Right atrium auricular region (tissue), 2 donors: ENCODE data around the gene MALRD1. TPM values are rescaled to one million over a fixed set of nuclear protein-coding genes. Genes with fewer than 3 reads are reported as not detected.
A peak's percentile ranks its signal among the peaks of the same experiment; 100 is the strongest.

ENCODE experiments used
- DNase-seq: peaks from one replicate; pipeline ENCODE4 v3.0.0-alpha.2; 2019; ENCODE audit warnings: low spot score
- H3K27ac ChIP-seq, 2 donors: fragments of 200-600 bp; sonication (generic); 1 replicate in 1 of 2; 2 replicates in 1 of 2; pipeline ENCODE4 v1.5.1; 2016 to 2019
- H3K27me3 ChIP-seq, 2 donors: fragments of 200-600 bp; sonication (generic); one replicate each; pipeline versions ENCODE4 v1.5.1 to v1.6.0; 2017 to 2019
- H3K36me3 ChIP-seq: fragments of 200-600 bp; sonication (generic); one replicate; pipeline ENCODE4 v1.5.1; 2016
- H3K4me1 ChIP-seq, 2 donors: fragments of 200-600 bp; sonication (generic); one replicate each; pipeline versions ENCODE4 v1.5.1 to v1.6.0; 2017 to 2019
- H3K4me3 ChIP-seq, 2 donors: fragments of 200-600 bp; sonication (generic); 1 replicate in 1 of 2; 2 replicates in 1 of 2; pipeline ENCODE4 v1.5.1; 2017 to 2019; ENCODE audit warnings: mild to moderate bottlenecking in 1 of 2, moderate library complexity in 1 of 2
- H3K9me3 ChIP-seq, 2 donors: fragments of 200-600 bp; sonication (generic); one replicate each; pipeline ENCODE4 v1.5.1; 2019
- CTCF ChIP-seq, 2 donors: fragments of 200-600 bp; sonication (generic); IDR thresholded peaks; one replicate each; pipeline ENCODE4 v1.5.1; 2019; ENCODE audit warnings: antibody characterized with exemption in 2 of 2
- total RNA-seq, 2 donors: library from RNA; depleted of rRNA; stranded (reverse); fragments of >200 nt; gene quantifications; one replicate each; pipeline ENCODE4 v1.1.0, GENCODE V29; 2016

Gene MALRD1
- total RNA-seq, 2 donors from 2014 or later: 0.71 to 1.3 TPM

GRCh38 chr10:19652750-19653149, 604.1 kb downstream of the MALRD1 start:
- no peak for TF ChIP-seq CTCF (IDR thresholded peaks at IDR 0.05)
- Histone ChIP-seq H3K27me3 (no peaks in the 10 kb centered on the region), H3K4me1 (peaks cover 0 to 10% of the 10 kb centered on the region in 2 donors), H3K27ac (no peak overlapping the region), H3K4me3 (no peak overlapping the region), H3K36me3 (no peaks in the 10 kb centered on the region), H3K9me3 (no peaks in the 10 kb centered on the region)
- no peak for DNase-seq

- no peaks in the 10 kb centered on the region for H3K9me3 ChIP-seq
- no peak overlapping the region for H3K4me3 ChIP-seq
- no peak for DNase-seq
- H3K36me3 ChIP-seq: no peaks in the 10 kb centered on the region
- H3K27ac ChIP-seq: no peak overlapping the region
- H3K4me1 ChIP-seq: peaks cover 0 to 10% of the 10 kb centered on the region in 2 donors
- H3K27me3 ChIP-seq: no peaks in the 10 kb centered on the region
- no peak for TF ChIP-seq CTCF (IDR thresholded peaks at IDR 0.05)
Measured at GRCh38 chr10:19653931-19654330, 605.3 kb downstream of the MALRD1 start.

- Histone ChIP-seq H3K4me3 (no peak overlapping the region), H3K4me1 (peaks cover 0 to 10% of the 10 kb centered on the region in 2 donors), H3K36me3 (no peaks in the 10 kb centered on the region), H3K27me3 (no peaks in the 10 kb centered on the region), H3K27ac (no peak overlapping the region), H3K9me3 (no peaks in the 10 kb centered on the region)
- TF ChIP-seq CTCF (IDR thresholded peaks at IDR 0.05): no peak
- DNase-seq: no peak
Measured at GRCh38 chr10:19654576-19654975, 606.0 kb downstream of the MALRD1 start.

GRCh38 chr10:19656420-19657042, 607.9 kb downstream of the MALRD1 start:
- no peaks in the 10 kb centered on the region for H3K36me3 ChIP-seq
- no peak for DNase-seq
- H3K4me3 ChIP-seq: no peak overlapping the region
- no peaks in the 10 kb centered on the region for H3K27me3 ChIP-seq
- peaks cover 0 to 10% of the 10 kb centered on the region in 2 donors for H3K4me1 ChIP-seq
- H3K9me3 ChIP-seq: no peaks in the 10 kb centered on the region
- no peak for TF ChIP-seq CTCF (IDR thresholded peaks at IDR 0.05)
- no peak overlapping the region for H3K27ac ChIP-seq

GRCh38 chr10:19658131-19658530, 609.5 kb downstream of the MALRD1 start:
- H3K27me3 ChIP-seq: no peaks in the 10 kb centered on the region
- H3K9me3 ChIP-seq: peaks cover 0 to 5% of the 10 kb centered on the region in 2 donors
- H3K4me3 ChIP-seq: no peak overlapping the region
- TF ChIP-seq CTCF (IDR thresholded peaks at IDR 0.05): no peak
- DNase-seq: no peak
- peaks cover 0 to 10% of the 10 kb centered on the region in 2 donors for H3K4me1 ChIP-seq
- no peaks in the 10 kb centered on the region for H3K36me3 ChIP-seq
- peak overlapping the region; percentile 16 to 45 for H3K27ac ChIP-seq
